CD14-positive monocyte (primary cell): ENCODE data around the gene PEX26. TPM values are rescaled to one million over a fixed set of nuclear protein-coding genes. Genes with fewer than 3 reads are reported as not detected.

Source experiments
- DNase-seq, 3 donors: peaks; one replicate each; pipeline ENCODE4 v3.0.0-alpha.2; 2011 to 2022
- H2AFZ ChIP-seq: 2 replicates; pipeline ENCODE4 v1.6.0; 2012; ENCODE audit warnings: mild to moderate bottlenecking, low read depth, low read length, inconsistent platforms; ENCODE audit not compliant: insufficient read depth, poor library complexity, severe bottlenecking
- H3K27ac ChIP-seq, 2 donors: 1 replicate in 1 of 2; 2 replicates in 1 of 2; pipeline ENCODE4 v1.5.1; 2012 to 2013; ENCODE audit warnings: low read length in 2 of 2, control low read depth in 1 of 2, inconsistent platforms in 1 of 2, low read depth in 1 of 2, mild to moderate bottlenecking in 1 of 2
- H3K27me3 ChIP-seq, 2 donors: one replicate each; pipeline versions ENCODE4 v1.6.0 to v1.6.1; 2011 to 2013; ENCODE audit warnings: low read length in 2 of 2; ENCODE audit not compliant: control insufficient read depth in 2 of 2, insufficient read depth in 2 of 2
- H3K36me3 ChIP-seq, 2 donors: replicated peaks in 1 of 2; 1 replicate in 1 of 2; 2 replicates in 1 of 2; pipeline versions ENCODE4 v1.5.1 to v1.6.1; 2012 to 2013; ENCODE audit warnings: low read length in 2 of 2, control low read depth in 1 of 2, inconsistent platforms in 1 of 2, mild to moderate bottlenecking in 1 of 2; ENCODE audit not compliant: insufficient read depth in 2 of 2, control insufficient read depth in 1 of 2
- H3K4me1 ChIP-seq, 2 donors: 1 replicate in 1 of 2; 2 replicates in 1 of 2; pipeline versions ENCODE4 v1.5.1 to v1.6.1; 2012 to 2013; ENCODE audit warnings: low read length in 2 of 2, control low read depth in 1 of 2, inconsistent platforms in 1 of 2, mild to moderate bottlenecking in 1 of 2, moderate library complexity in 1 of 2; ENCODE audit not compliant: insufficient read depth in 2 of 2, control insufficient read depth in 1 of 2
- H3K4me2 ChIP-seq: replicated peaks from 2 replicates; pipeline ENCODE3; 2012; ENCODE audit warnings: low read length, moderate library complexity, mild to moderate bottlenecking; ENCODE audit not compliant: poor library complexity, severe bottlenecking; ENCODE audit errors: extremely low read depth
- H3K4me3 ChIP-seq, 3 experiments: fragments of 200-600 bp in 1 of 3; sonication (generic) in 1 of 3; replicated peaks in 1 of 3; 1 replicate in 2 of 3; 2 replicates in 1 of 3; pipeline ENCODE4 v1.5.1; 2011 to 2013; ENCODE audit warnings: low read length in 3 of 3, mild to moderate bottlenecking in 3 of 3, control low read depth in 2 of 3, low read depth in 2 of 3, inconsistent platforms in 1 of 3, moderate library complexity in 1 of 3
- H3K79me2 ChIP-seq: 2 replicates; pipeline ENCODE4 v1.6.0; 2012; ENCODE audit warnings: mild to moderate bottlenecking, control low read depth, inconsistent platforms, low read length, moderate library complexity; ENCODE audit not compliant: insufficient read depth
- H3K9ac ChIP-seq: 2 replicates; pipeline ENCODE4 v1.6.0; 2017; ENCODE audit warnings: low read length, mild to moderate bottlenecking; ENCODE audit not compliant: insufficient read depth, poor library complexity, severe bottlenecking
- H3K9me3 ChIP-seq, 2 donors: replicated peaks in 1 of 2; 1 replicate in 1 of 2; 2 replicates in 1 of 2; pipeline versions ENCODE4 v1.5.1 to v1.6.1; 2012 to 2013; ENCODE audit warnings: low read length in 2 of 2, control low read depth in 1 of 2; ENCODE audit not compliant: control insufficient read depth in 1 of 2, insufficient read depth in 1 of 2
- H4K20me1 ChIP-seq: 2 replicates; pipeline ENCODE4 v1.6.0; 2012; ENCODE audit warnings: mild to moderate bottlenecking, low read length, control low read depth, moderate library complexity; ENCODE audit not compliant: insufficient read depth
- H3K27ac Mint-ChIP-seq, 7 donors: one replicate each; pipeline ENCODE4 v1.8.0; 2020; ENCODE audit warnings: mild to moderate bottlenecking in 7 of 7, mixed read lengths in 7 of 7, moderate library complexity in 6 of 7, inconsistent platforms in 2 of 7
- H3K27me3 Mint-ChIP-seq, 3 donors: one replicate each; pipeline ENCODE4 v1.8.0; 2021 to 2022; ENCODE audit warnings: low read depth in 3 of 3, mild to moderate bottlenecking in 3 of 3, mixed read lengths in 3 of 3, moderate library complexity in 3 of 3, inconsistent platforms in 1 of 3
- H3K36me3 Mint-ChIP-seq, 2 donors: one replicate each; pipeline ENCODE4 v1.8.0; 2020; ENCODE audit warnings: mixed read lengths in 2 of 2, inconsistent platforms in 1 of 2, mild to moderate bottlenecking in 1 of 2
- H3K4me1 Mint-ChIP-seq: one replicate; pipeline ENCODE4 v1.8.0; 2020; ENCODE audit warnings: mild to moderate bottlenecking, mixed read lengths
- H3K4me3 Mint-ChIP-seq, 2 donors: one replicate each; pipeline ENCODE4 v1.8.0; 2020; ENCODE audit warnings: mild to moderate bottlenecking in 2 of 2, mixed read lengths in 2 of 2, moderate library complexity in 1 of 2
- H3K9me3 Mint-ChIP-seq, 7 donors: one replicate each; pipeline ENCODE4 v1.8.0; 2020 to 2022; ENCODE audit warnings: mixed read lengths in 7 of 7, mild to moderate bottlenecking in 6 of 7, moderate library complexity in 6 of 7, inconsistent platforms in 2 of 7
- CTCF ChIP-seq: fragments of 200-600 bp; IDR thresholded peaks from one replicate; pipeline ENCODE4 v1.8.0; 2022; ENCODE audit warnings: antibody characterized with exemption, mild to moderate bottlenecking
- WGBS: methylation state at CpG from one replicate; pipeline ENCODE4 v1.1.5; 2013; ENCODE audit warnings: missing lambda C conversion rate; ENCODE audit not compliant: insufficient coverage; 5-methylcytosine and 5-hydroxymethylcytosine counted together
- intact Hi-C, 2 donors: fragments of 100-400 bp; cut with micrococcal nuclease; formaldehyde crosslinking; loops; one replicate each; pipeline versions ENCODE4 v1.15.0 to v1.15.1; 2023
- polyA plus RNA-seq, 3 donors: library from polyadenylated mRNA; depleted of rRNA in 1 of 3; unstranded in 2 of 3; stranded (reverse) in 1 of 3; fragments of 300-500 nt in 2 of 3; fragments of >200 nt in 1 of 3; fragmentation: Illumina TruSeq in 2 of 3; gene quantifications; 1 replicate in 2 of 3; 2 replicates in 1 of 3; pipeline ENCODE4 v1.2.3, GENCODE V29; 2012 to 2021

The PEX26 gene
- polyA plus RNA-seq, 3 donors: 3.4 to 8.6 (median 3.7) TPM

DNA sequence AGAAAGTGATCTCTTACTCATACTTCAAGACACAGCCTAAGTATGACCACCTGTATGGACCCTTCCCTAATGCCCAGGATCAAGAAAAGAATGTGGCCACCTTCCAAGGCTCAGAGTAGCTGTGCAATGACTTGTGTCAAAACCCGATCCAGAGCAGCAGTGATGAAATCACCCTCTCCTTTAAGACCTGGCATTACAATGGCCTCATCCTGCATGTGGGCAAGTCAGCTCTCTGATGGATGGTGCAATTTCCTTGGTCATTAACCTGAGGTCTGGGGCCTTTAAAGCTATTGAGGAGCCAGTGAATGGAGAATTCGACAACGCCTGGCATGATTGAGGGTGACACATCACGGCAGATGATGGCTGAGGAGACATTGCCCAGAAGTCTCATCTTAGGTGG lies 23.7 kb downstream of the PEX26 start:
- peaks cover 7 to 9% of the 10 kb centered on the region in 2 donors for H3K9me3 ChIP-seq
- Mint-ChIP-seq H3K4me3 (no peak overlapping the region), H3K4me1 (peaks cover 5% of the 10 kb centered on the region), H3K27me3 (peaks cover 7 to 11% (median 10%) of the 10 kb centered on the region in 3 donors), H3K36me3 (peaks cover 33 to 58% of the 10 kb centered on the region in 2 donors), H3K9me3 (peaks cover 7 to 25% (median 15%) of the 10 kb centered on the region in 7 donors), H3K27ac (peak overlapping the region in 1 of 7 donors; percentile 45)
- no peak for DNase-seq
- peaks cover 4 to 35% of the 10 kb centered on the region in 2 donors for H3K36me3 ChIP-seq
- H3K79me2 ChIP-seq: no peaks in the 10 kb centered on the region
- no peak overlapping the region for H3K4me2 ChIP-seq
- no peaks in the 10 kb centered on the region for H3K4me1 ChIP-seq
- H3K27ac ChIP-seq: no peak overlapping the region
- peaks cover 0 to 2% of the 10 kb centered on the region in 2 donors for H3K27me3 ChIP-seq
- H3K9ac ChIP-seq: no peak overlapping the region
- intact Hi-C loops: no loop called here
- no peak overlapping the region for H2AFZ ChIP-seq
- no peak for TF ChIP-seq CTCF
- no peaks in the 10 kb centered on the region for H4K20me1 ChIP-seq
- H3K4me3 ChIP-seq: no peak overlapping the region
- 76% methylated on average over 4 of the region's 4 CpGs for WGBS

DNA sequence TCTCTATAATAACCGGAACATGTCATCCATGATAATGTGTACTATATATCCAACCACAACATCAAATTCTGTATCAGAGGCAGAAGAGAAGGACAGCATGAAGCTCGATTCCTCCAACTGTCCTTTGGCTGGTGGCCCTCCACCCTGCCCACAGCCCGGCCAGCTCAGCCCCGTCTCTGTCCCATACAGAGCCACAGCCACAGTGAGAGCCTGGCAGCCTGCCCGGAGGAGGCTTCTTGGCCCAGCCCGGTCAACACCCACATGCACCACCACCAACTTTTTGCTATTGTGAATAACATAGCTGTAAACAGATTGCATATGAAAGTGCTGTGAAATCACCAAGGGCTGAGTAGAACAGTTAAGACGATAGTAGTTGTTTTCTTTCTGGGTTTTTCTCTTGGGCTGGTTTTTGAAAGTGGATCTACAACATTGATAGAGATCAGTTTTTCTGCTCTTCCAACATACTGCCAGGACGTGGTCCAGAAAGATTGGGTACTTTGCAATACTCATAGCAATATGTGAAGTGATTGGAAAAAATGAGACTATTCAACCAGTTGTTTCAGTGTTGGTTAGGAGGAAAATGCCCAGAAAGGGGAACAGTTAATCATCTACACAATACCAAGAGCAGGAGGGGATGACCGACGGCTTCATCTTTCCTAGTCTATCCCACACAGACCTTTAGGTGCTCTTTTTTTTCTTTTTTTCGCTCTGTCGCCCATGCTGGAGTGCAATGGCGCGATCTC lies 25.9 kb downstream of the PEX26 start:
- Mint-ChIP-seq H3K4me3 (no peak overlapping the region), H3K4me1 (peaks cover 5% of the 10 kb centered on the region), H3K27ac (no peak overlapping the region), H3K27me3 (peaks cover 19 to 20% (median 19%) of the 10 kb centered on the region in 3 donors), H3K9me3 (peaks cover 8 to 37% (median 22%) of the 10 kb centered on the region in 7 donors), H3K36me3 (peaks cover 33 to 51% of the 10 kb centered on the region in 2 donors)
- Histone ChIP-seq H3K9me3 (peaks cover 7 to 10% of the 10 kb centered on the region in 2 donors), H3K9ac (no peak overlapping the region), H3K4me2 (no peak overlapping the region), H2AFZ (no peak overlapping the region), H3K36me3 (peaks cover 4 to 35% of the 10 kb centered on the region in 2 donors), H3K27me3 (peaks cover 4 to 8% of the 10 kb centered on the region in 2 donors), H3K79me2 (no peaks in the 10 kb centered on the region), H3K27ac (no peak overlapping the region), H4K20me1 (no peaks in the 10 kb centered on the region), H3K4me1 (no peaks in the 10 kb centered on the region), H3K4me3 (no peak overlapping the region)
- no peak for TF ChIP-seq CTCF
- intact Hi-C loops: no loop called here
- 100% methylated on average over 2 of the region's 14 CpGs for WGBS
- no peak for DNase-seq
